Measurements from ENCODE around the gene ANKRD49. TPM values are rescaled to one million over a fixed set of nuclear protein-coding genes. Genes with fewer than 3 reads are reported as not detected.

Gene ANKRD49
- total and polyA plus RNA-seq, 2 of the 8 experiments (the other 6 are each of a cell fraction or from before 2014, with no cell fraction given) = 7.4 to 12.2 TPM

DNA sequence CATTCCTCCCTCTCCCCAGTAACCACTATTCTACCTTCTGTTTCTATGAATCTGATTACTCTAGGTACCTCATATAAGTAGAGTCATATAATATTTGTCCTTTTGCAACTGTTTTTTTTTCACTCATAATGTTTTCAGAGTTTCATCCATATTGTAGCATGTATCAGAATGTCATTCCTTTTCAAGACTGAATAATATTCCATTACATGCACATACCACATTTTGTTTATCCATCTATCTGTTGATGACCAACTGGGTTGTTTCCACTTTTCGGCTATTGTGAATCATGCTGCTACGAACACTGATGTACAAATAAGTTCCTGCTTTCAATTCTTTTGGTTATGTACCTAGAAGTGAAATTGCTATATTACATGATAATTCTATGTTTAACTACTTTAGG lies 40.8 kb upstream of the ANKRD49 start (continued):
- TF ChIP-seq, protein P1, sequence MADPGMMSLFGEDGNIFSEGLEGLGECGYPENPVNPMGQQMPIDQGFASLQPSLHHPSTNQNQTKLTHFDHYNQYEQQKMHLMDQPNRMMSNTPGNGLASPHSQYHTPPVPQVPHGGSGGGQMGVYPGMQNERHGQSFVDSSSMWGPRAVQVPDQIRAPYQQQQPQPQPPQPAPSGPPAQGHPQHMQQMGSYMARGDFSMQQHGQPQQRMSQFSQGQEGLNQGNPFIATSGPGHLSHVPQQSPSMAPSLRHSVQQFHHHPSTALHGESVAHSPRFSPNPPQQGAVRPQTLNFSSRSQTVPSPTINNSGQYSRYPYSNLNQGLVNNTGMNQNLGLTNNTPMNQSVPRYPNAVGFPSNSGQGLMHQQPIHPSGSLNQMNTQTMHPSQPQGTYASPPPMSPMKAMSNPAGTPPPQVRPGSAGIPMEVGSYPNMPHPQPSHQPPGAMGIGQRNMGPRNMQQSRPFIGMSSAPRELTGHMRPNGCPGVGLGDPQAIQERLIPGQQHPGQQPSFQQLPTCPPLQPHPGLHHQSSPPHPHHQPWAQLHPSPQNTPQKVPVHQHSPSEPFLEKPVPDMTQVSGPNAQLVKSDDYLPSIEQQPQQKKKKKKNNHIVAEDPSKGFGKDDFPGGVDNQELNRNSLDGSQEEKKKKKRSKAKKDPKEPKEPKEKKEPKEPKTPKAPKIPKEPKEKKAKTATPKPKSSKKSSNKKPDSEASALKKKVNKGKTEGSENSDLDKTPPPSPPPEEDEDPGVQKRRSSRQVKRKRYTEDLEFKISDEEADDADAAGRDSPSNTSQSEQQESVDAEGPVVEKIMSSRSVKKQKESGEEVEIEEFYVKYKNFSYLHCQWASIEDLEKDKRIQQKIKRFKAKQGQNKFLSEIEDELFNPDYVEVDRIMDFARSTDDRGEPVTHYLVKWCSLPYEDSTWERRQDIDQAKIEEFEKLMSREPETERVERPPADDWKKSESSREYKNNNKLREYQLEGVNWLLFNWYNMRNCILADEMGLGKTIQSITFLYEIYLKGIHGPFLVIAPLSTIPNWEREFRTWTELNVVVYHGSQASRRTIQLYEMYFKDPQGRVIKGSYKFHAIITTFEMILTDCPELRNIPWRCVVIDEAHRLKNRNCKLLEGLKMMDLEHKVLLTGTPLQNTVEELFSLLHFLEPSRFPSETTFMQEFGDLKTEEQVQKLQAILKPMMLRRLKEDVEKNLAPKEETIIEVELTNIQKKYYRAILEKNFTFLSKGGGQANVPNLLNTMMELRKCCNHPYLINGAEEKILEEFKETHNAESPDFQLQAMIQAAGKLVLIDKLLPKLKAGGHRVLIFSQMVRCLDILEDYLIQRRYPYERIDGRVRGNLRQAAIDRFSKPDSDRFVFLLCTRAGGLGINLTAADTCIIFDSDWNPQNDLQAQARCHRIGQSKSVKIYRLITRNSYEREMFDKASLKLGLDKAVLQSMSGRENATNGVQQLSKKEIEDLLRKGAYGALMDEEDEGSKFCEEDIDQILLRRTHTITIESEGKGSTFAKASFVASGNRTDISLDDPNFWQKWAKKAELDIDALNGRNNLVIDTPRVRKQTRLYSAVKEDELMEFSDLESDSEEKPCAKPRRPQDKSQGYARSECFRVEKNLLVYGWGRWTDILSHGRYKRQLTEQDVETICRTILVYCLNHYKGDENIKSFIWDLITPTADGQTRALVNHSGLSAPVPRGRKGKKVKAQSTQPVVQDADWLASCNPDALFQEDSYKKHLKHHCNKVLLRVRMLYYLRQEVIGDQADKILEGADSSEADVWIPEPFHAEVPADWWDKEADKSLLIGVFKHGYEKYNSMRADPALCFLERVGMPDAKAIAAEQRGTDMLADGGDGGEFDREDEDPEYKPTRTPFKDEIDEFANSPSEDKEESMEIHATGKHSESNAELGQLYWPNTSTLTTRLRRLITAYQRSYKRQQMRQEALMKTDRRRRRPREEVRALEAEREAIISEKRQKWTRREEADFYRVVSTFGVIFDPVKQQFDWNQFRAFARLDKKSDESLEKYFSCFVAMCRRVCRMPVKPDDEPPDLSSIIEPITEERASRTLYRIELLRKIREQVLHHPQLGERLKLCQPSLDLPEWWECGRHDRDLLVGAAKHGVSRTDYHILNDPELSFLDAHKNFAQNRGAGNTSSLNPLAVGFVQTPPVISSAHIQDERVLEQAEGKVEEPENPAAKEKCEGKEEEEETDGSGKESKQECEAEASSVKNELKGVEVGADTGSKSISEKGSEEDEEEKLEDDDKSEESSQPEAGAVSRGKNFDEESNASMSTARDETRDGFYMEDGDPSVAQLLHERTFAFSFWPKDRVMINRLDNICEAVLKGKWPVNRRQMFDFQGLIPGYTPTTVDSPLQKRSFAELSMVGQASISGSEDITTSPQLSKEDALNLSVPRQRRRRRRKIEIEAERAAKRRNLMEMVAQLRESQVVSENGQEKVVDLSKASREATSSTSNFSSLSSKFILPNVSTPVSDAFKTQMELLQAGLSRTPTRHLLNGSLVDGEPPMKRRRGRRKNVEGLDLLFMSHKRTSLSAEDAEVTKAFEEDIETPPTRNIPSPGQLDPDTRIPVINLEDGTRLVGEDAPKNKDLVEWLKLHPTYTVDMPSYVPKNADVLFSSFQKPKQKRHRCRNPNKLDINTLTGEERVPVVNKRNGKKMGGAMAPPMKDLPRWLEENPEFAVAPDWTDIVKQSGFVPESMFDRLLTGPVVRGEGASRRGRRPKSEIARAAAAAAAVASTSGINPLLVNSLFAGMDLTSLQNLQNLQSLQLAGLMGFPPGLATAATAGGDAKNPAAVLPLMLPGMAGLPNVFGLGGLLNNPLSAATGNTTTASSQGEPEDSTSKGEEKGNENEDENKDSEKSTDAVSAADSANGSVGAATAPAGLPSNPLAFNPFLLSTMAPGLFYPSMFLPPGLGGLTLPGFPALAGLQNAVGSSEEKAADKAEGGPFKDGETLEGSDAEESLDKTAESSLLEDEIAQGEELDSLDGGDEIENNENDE (IDR thresholded peaks at IDR 0.05; ENCODE audit: insufficient replicate concordance, low read length) = no peak
- no peak for TF ChIP-seq CHD2 (IDR thresholded peaks at IDR 0.05; ENCODE audit: low read length)
- TF ChIP-seq EP300 (IDR thresholded peaks at IDR 0.05; ENCODE audit: borderline replicate concordance in 1 of 2, low read depth in 2 of 2, low read length in 2 of 2) = no peak
- no peak for TF ChIP-seq RNF2 (IDR thresholded peaks at IDR 0.05; ENCODE audit: borderline replicate concordance, low read depth, low read length, missing control alignments, poor library complexity, severe bottlenecking)
- no peak for TF ChIP-seq JUND (IDR thresholded peaks at IDR 0.05; ENCODE audit: low read length)
- no peak for TF ChIP-seq MAFK (IDR thresholded peaks at IDR 0.05; ENCODE audit: low read depth, low read length)
- no peak for TF ChIP-seq YY1 (IDR thresholded peaks at IDR 0.05; ENCODE audit: low read depth, low read length)
- no peak for TF ChIP-seq TEAD4 (IDR thresholded peaks at IDR 0.05; ENCODE audit: low read depth, low read length)

All from H1 (cell line).